ENCODE data around the gene CCDC178.
"Not testable (repeated sequence)": the region's sequence is repeated elsewhere in the genome, so short reads cannot be mapped to it uniquely, and the experiment has no call there.

Gene CCDC178

DNA sequence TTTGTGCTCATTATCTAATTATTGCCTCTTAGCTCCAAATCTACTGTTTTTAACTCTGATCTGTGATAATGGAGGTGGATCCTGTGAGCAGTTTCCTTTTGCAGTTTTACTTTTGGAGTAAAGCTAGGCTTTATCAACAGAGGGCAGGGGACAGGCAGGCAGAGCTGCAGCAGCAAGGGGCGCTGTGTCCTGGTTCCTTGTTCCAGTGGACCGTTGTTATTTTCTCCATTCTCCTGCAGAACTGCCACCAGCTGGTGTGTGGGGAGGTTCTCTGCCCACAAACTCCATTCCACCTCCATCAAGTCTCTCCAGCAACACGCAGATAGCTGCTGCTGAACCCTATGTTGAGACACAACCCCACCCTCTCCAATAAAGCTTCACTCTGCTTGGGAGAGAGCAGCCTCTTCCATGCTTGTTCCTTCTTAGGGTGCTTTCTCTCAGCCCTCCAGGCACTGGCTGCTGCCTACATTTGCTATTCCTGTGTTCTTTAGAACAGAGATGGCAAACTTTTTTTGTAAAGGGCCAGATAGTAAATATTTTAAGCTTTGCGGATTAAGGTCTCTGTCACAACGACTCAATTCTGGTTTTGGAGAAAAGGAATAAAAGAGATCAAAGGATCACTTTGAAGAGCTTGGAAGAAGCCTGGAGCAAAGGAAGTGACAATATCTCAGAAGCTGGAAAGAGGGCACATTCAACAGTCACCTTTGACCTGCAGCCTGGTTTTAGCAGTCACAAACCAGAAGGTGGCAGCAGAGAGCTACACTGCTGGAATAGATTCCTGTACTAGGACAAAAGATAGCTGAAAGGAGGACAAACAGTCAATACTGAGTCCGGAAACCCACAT, 208.8 kb downstream of the CCDC178 start:
- no peak overlapping the region for H3K9ac ChIP-seq (ENCODE audit: low read depth, low read length)
- H3K9me3 ChIP-seq (ENCODE audit: control insufficient read depth, insufficient read depth, low read length), result no peaks in the 10 kb centered on the region
- H3K36me3 ChIP-seq (ENCODE audit: insufficient read depth, low read length), result no peaks in the 10 kb centered on the region
- peaks cover 5% of the 10 kb centered on the region; the same call in 1 of the 2 replicates for H3K4me1 ChIP-seq (ENCODE audit: insufficient read depth, low read length)

DNA sequence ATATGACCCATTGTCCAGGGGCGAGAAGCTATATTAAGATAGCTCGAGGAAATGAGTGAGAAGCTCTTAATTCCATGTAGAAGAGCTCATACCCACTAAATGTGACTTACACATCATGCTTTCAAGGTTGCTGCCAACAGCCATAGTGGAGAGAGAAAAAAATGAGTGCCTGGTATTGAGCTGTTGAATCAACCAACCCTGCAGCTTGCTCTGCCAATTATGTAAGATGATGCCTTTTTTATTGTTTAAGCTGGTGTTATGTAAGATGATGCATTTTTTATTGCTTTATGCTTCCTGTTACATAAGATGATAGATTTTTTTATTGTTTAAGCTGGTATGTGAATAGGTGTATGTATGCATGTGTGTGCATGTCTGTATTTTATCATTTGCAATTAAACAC, 228.2 kb downstream of the CCDC178 start:
- H3K4me1 ChIP-seq (ENCODE audit: insufficient read depth, low read length), result no peaks in the 10 kb centered on the region
- no peaks in the 10 kb centered on the region for H3K36me3 ChIP-seq (ENCODE audit: insufficient read depth, low read length)
- no peak overlapping the region for H3K9ac ChIP-seq (ENCODE audit: low read depth, low read length)
- no peaks in the 10 kb centered on the region for H3K9me3 ChIP-seq (ENCODE audit: control insufficient read depth, insufficient read depth, low read length)

DNA sequence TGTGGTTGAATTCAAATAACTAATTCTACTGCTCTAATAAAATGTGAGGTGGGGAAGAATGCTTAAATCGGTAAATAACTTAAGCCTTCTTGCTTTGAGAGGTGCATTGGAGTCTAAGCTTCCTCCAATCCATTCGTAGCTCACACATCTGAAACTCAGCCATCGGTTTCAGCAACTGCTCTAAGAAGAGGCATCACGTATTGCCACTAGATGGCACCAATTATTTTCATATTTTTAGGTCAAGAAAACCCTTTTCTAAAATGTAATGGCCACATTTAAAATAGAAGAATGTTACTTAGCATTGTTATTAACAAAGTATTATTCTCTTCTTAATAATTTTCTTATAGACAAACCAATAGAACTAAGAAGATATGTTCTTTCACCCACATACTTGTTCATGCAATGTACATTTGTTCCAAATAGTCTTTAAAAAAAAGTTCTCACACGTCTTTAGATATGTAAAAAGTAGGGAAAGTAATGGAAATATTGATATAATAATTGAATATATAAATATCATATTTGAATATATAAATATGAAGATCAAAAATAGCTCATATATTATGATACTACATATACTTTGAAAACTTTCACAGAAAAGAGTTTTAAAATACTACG, 229.8 kb downstream of the CCDC178 start:
- Histone ChIP-seq H3K4me1 (ENCODE audit: insufficient read depth, low read length) (peaks cover 3% of the 10 kb centered on the region; the same call in 1 of the 2 replicates), H3K36me3 (ENCODE audit: insufficient read depth, low read length) (no peaks in the 10 kb centered on the region), H3K9ac (ENCODE audit: low read depth, low read length) (no peak overlapping the region), H3K9me3 (ENCODE audit: control insufficient read depth, insufficient read depth, low read length) (no peaks in the 10 kb centered on the region)

DNA sequence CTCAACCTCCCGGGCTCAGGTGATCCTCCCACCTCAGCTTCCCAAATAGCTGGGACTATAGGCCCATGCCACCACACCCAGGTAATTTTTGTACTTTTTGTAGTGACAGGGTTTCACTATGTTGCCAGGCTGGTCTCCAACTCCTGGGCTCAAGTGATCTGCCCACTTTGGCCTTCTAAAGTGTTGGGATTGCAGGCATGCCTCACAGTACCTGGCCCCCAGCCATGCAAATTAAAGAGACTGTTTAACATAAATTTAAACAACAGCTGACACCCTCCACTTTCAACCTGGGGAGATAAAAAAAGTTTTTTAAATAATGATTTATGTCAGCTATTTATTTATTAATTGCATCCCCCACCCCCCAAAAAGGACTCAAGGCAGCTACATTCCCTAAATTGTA, 234.7 kb downstream of the CCDC178 start:
- no peaks in the 10 kb centered on the region for H3K9me3 ChIP-seq (ENCODE audit: control insufficient read depth, insufficient read depth, low read length)
- H3K4me1 ChIP-seq (ENCODE audit: insufficient read depth, low read length), result peaks cover 7% of the 10 kb centered on the region; the same call in 1 of the 2 replicates
- no peak overlapping the region for H3K9ac ChIP-seq (ENCODE audit: low read depth, low read length)
- no peaks in the 10 kb centered on the region for H3K36me3 ChIP-seq (ENCODE audit: insufficient read depth, low read length)

DNA sequence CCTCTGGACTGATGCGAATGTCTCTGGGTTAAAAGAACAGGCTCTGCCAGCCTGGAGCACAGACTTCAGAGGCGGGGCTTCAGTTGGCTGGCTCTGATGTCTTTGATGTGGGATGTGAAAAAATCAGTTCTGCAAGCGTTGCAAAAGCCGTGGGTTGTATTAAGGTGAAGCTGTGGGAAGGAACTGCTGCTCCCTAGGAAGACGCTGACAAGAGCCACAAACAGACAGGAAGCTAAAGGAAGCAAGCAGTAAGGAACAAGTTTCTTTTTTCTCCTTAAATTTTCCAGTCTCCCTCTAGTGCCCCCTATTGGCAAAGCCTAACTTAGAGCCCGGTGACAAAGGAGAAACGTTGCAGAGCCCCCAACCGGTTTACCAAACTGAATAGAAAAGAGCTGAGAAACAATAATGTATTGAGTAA, 239.0 kb downstream of the CCDC178 start:
- Histone ChIP-seq H3K9me3 (ENCODE audit: control insufficient read depth, insufficient read depth, low read length) (no peaks in the 10 kb centered on the region), H3K9ac (ENCODE audit: low read depth, low read length) (no peak overlapping the region; the same call in 1 of the 2 replicates), H3K4me1 (ENCODE audit: insufficient read depth, low read length) (peaks cover 7% of the 10 kb centered on the region; the same call in 1 of the 2 replicates), H3K36me3 (ENCODE audit: insufficient read depth, low read length) (no peaks in the 10 kb centered on the region)

DNA sequence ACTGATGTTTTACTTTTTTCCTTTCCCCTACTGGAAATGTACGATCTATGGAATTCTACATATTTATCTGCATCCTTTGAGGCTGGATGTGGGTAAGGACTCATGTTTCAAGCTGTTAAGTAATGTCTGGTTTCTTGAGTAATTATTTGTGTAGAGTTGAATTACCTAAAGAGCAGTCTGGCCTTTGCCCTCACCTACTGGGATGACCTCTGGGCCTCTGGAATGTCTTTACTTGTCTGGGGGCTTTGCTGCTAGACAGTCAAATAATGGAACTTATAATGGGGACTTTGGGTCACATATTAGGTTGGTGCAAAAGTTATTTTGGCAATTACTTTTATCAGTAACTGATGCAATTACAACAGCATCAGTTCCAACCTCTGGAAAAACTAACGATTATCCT, 244.7 kb downstream of the CCDC178 start:
- no peaks in the 10 kb centered on the region for H3K36me3 ChIP-seq (ENCODE audit: insufficient read depth, low read length)
- no peak overlapping the region for H3K9ac ChIP-seq (ENCODE audit: low read depth, low read length)
- H3K4me1 ChIP-seq (ENCODE audit: insufficient read depth, low read length), result no peaks in the 10 kb centered on the region
- no peaks in the 10 kb centered on the region for H3K9me3 ChIP-seq (ENCODE audit: control insufficient read depth, insufficient read depth, low read length)

DNA sequence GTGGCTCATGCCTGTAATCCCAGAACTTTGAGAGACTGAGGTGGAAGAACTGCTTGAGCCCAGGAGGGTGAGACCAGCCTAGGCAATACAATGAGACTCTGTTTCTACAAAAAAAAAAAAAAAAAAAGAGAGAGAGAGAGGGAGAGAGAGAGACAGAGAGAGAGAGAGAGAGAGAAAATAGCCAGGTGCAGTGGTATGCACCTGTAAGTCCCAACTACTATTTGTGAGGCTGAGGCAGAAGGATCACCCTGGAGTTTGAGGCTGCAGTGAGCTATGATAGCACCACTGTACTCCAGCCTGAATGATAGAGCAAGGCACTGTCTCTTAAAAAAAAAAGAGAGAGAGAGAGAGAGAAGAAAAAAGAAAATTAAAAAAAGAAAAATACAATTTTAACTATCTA, 245.7 kb downstream of the CCDC178 start:
- no peaks in the 10 kb centered on the region for H3K9me3 ChIP-seq (ENCODE audit: control insufficient read depth, insufficient read depth, low read length)
- H3K36me3 ChIP-seq (ENCODE audit: insufficient read depth, low read length), result no peaks in the 10 kb centered on the region
- no peaks in the 10 kb centered on the region for H3K4me1 ChIP-seq (ENCODE audit: insufficient read depth, low read length)
- no peak overlapping the region for H3K9ac ChIP-seq (ENCODE audit: low read depth, low read length)

DNA sequence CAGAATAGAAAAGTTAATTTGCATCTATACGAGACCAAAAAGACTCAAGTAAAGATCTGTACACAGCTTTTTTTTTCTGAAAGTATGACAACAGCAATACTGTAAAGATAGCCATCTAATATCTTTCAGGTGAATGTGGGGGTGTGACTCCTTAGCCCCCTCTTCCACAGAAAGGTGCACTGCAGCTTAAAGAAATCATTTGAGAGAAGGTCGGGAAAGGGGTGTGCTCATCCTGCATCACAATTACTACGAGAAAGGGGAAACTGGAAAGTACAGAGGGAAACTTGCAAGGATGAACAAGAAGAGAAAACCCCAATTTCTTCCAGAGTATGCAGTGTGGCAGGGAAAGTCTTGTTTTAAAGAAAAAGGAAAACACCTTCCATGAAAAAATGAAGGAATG, 255.6 kb downstream of the CCDC178 start:
- no peak overlapping the region for H3K9ac ChIP-seq (ENCODE audit: low read depth, low read length)
- peaks cover 6% of the 10 kb centered on the region; the same call in 1 of the 2 replicates for H3K4me1 ChIP-seq (ENCODE audit: insufficient read depth, low read length)
- no peaks in the 10 kb centered on the region for H3K9me3 ChIP-seq (ENCODE audit: control insufficient read depth, insufficient read depth, low read length)
- H3K36me3 ChIP-seq (ENCODE audit: insufficient read depth, low read length), result no peaks in the 10 kb centered on the region

DNA sequence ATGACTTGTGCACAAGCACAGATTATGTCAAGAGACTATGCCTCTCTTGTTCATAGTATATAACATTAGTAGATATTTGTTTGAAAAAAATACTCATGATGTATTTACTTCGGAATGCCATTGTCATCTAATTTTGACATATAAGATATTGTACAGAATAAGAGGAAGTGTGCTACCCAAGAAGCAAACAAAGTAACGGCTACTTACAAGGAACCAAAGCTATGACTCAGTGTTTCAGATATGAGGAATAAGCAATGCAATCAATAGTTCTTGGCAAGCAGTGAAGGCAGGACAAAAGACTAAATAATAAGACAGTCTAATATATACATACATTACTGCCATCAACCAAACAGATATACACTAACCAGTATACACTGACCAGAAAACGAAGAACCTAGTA, 256.3 kb downstream of the CCDC178 start:
- no peaks in the 10 kb centered on the region for H3K36me3 ChIP-seq (ENCODE audit: insufficient read depth, low read length)
- H3K9ac ChIP-seq (ENCODE audit: low read depth, low read length), result no peak overlapping the region
- H3K9me3 ChIP-seq (ENCODE audit: control insufficient read depth, insufficient read depth, low read length), result no peaks in the 10 kb centered on the region
- peaks cover 6% of the 10 kb centered on the region; the same call in 1 of the 2 replicates for H3K4me1 ChIP-seq (ENCODE audit: insufficient read depth, low read length)

DNA sequence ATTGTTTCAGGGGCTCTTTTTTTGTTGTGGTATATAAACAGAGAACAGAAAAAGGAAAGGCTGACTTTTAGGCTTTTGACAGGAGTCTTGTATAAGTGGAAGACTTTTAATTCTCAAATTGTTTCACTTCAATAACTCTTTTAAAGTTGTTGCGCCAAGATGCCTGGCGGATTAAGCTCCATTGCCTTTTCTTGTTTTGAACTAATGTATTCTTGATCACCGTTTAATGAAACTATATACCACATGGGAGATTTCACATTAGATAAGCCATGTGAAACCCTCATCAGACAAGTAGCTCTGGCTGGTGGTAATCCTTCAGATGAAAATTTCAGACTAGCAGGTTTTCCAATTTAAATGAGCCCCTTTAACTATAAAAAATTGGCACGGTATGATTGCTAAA, 257.4 kb downstream of the CCDC178 start:
- Histone ChIP-seq H3K36me3 (ENCODE audit: insufficient read depth, low read length) (no peaks in the 10 kb centered on the region), H3K4me1 (ENCODE audit: insufficient read depth, low read length) (peaks cover 6% of the 10 kb centered on the region; the same call in 1 of the 2 replicates)

DNA sequence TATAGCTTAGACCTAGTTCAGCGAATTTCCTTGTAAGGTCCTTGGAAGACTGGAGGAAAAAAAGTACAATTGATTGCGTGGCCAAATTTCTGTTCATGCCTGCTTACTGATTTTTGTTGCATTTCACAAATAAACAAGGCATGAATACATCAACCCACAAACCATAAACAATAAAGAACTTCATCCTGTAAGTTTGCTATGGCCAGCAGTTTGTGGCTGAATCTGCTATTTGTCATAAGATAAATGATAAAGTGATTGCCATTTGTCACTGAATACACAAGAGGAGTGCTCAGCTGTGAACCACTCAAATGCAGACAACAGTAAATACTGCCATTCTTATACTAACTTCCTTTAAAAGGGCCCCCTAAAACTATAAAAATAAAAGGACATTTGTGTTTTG, 259.5 kb downstream of the CCDC178 start:
- Histone ChIP-seq H3K4me1 (ENCODE audit: insufficient read depth, low read length) (peaks cover 6% of the 10 kb centered on the region; the same call in 1 of the 2 replicates), H3K9me3 (ENCODE audit: control insufficient read depth, insufficient read depth, low read length) (no peaks in the 10 kb centered on the region), H3K36me3 (ENCODE audit: insufficient read depth, low read length) (no peaks in the 10 kb centered on the region), H3K9ac (ENCODE audit: low read depth, low read length) (no peak overlapping the region)

More for the DNA sequence above, 257.4 kb downstream of the CCDC178 start:
- Histone ChIP-seq H3K9me3 (ENCODE audit: control insufficient read depth, insufficient read depth, low read length) (no peaks in the 10 kb centered on the region), H3K9ac (ENCODE audit: low read depth, low read length) (no peak overlapping the region)

DNA sequence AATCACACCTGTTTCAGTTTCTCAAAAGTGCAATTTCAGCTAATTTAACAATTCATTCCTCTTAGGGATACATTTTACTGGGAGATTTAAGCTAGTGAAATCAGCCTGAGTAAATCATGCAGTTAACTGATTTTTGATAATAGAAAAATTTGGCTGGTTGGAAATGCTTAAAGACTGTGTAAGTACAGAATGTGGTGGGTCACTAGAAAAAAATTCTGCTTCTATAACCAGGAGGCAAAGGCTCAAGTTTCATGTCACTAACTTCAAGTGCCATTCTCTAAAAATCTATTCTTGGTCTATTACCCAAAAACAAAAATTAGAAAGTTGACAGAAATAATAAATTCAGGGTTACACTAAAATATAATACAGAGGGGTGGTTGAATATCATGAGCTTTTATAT, 271.3 kb downstream of the CCDC178 start:
- Histone ChIP-seq H3K9me3 (ENCODE audit: control insufficient read depth, insufficient read depth, low read length) (no peaks in the 10 kb centered on the region), H3K9ac (ENCODE audit: low read depth, low read length) (no peak overlapping the region), H3K36me3 (ENCODE audit: insufficient read depth, low read length) (no peaks in the 10 kb centered on the region), H3K4me1 (ENCODE audit: insufficient read depth, low read length) (no peaks in the 10 kb centered on the region)

DNA sequence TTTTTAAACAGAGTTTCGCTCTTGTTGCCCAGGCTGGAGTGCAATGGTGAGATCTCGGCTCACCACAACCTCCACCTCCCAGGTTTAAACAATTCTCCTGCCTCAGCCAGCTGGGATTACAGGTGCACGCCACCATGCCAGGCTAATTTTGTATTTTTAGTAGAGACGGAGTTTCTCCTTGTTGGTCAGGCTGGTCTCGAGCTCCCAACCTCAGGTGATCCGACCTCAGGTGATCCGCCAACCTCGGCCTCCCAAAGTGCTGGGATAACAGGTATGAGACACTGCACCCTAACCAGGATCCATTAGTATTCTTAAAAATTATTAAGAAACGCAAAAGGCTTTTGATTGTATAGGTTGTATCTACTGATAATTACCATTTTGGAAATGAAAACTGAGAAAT, 276.4 kb downstream of the CCDC178 start:
- not testable (repeated sequence) for H3K36me3 ChIP-seq (ENCODE audit: insufficient read depth, low read length); H3K9me3 ChIP-seq (ENCODE audit: control insufficient read depth, insufficient read depth, low read length); H3K9ac ChIP-seq (ENCODE audit: low read depth, low read length)

DNA sequence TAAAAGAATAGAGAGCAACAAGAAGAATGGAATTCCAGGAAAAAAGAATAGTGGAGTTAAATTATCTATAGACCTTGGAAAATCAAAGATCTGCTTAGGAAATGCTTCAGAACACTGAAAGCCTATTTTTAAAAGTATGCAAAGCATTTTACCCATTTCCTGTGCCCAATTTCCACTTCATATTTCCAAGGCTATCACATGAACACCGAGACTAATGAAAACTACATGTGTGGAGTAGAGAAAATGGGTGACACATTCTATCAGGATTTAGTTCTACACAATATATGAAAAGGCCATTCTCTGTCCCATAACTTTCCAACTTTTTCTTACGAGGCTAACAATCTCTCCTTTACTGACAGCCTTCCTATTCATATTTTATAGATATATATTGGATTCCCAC, 279.4 kb downstream of the CCDC178 start:
- H3K9me3 ChIP-seq (ENCODE audit: control insufficient read depth, insufficient read depth, low read length), result no peaks in the 10 kb centered on the region
- no peaks in the 10 kb centered on the region for H3K4me1 ChIP-seq (ENCODE audit: insufficient read depth, low read length)
- no peak overlapping the region for H3K9ac ChIP-seq (ENCODE audit: low read depth, low read length)
- H3K36me3 ChIP-seq (ENCODE audit: insufficient read depth, low read length), result no peaks in the 10 kb centered on the region

More for the DNA sequence above, 276.4 kb downstream of the CCDC178 start:
- not testable (repeated sequence) for H3K4me1 ChIP-seq (ENCODE audit: insufficient read depth, low read length)

DNA sequence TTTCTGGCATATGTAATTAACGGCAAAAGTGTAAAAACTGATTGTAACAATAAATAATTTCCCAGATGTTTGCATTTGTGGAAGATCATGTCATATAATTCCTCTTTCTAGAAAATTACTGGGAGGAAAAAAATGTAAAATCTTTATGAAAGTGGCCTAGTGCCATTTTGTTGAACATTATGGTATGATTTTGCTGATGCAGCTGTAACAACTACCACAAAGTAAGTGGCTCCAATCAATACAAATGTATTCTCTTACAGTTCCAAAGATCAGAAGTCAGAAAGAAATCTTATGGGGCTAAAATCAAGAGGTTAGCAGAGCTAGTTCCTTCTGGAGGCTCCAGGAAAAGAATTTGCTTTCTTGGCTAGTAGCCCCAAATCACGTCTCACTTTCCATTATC, 281.4 kb downstream of the CCDC178 start:
- no peak overlapping the region for H3K9ac ChIP-seq (ENCODE audit: low read depth, low read length)
- no peaks in the 10 kb centered on the region for H3K4me1 ChIP-seq (ENCODE audit: insufficient read depth, low read length)
- H3K36me3 ChIP-seq (ENCODE audit: insufficient read depth, low read length), result no peaks in the 10 kb centered on the region
- H3K9me3 ChIP-seq (ENCODE audit: control insufficient read depth, insufficient read depth, low read length), result no peaks in the 10 kb centered on the region
